NT2/D1 (cell line): ENCODE results near the gene SPTLC2.

Source experiments
- DNase-seq: peaks from one replicate; pipeline ENCODE4 v3.0.0-alpha.2; 2011; ENCODE audit warnings: low read depth, low spot score
- H3K27me3 ChIP-seq: 2 replicates; pipeline ENCODE4 v1.6.0; 2011; ENCODE audit warnings: mild to moderate bottlenecking; ENCODE audit not compliant: insufficient read length, insufficient read depth
- H3K36me3 ChIP-seq: 2 replicates; pipeline ENCODE4 v1.6.1; 2011; ENCODE audit warnings: mild to moderate bottlenecking, low read length, mixed read lengths; ENCODE audit not compliant: insufficient read depth, insufficient read length
- H3K4me1 ChIP-seq: 2 replicates; pipeline ENCODE4 v1.5.1; 2011; ENCODE audit not compliant: insufficient read depth, insufficient read length
- H3K4me3 ChIP-seq: 2 replicates; pipeline ENCODE4 v1.5.1; 2011; ENCODE audit warnings: low read depth; ENCODE audit not compliant: insufficient read length
- H3K9ac ChIP-seq: 2 replicates; pipeline ENCODE4 v1.6.0; 2011; ENCODE audit warnings: low read depth; ENCODE audit not compliant: insufficient read length
- H3K9me3 ChIP-seq: 2 replicates; pipeline ENCODE4 v1.5.1; 2011; ENCODE audit warnings: mild to moderate bottlenecking, low read length; ENCODE audit not compliant: insufficient read depth
- SUZ12 ChIP-seq: IDR thresholded peaks from 2 replicates; pipeline ENCODE4 v1.6.1; 2011; ENCODE audit not compliant: insufficient read length, insufficient read depth; ENCODE audit errors: extremely low read depth
- YY1 ChIP-seq: IDR thresholded peaks from 2 replicates; pipeline ENCODE4 v1.6.1; 2011; ENCODE audit not compliant: insufficient read length, insufficient read depth
- ZNF274 ChIP-seq: IDR thresholded peaks from 2 replicates; pipeline ENCODE4 v1.6.1; 2011; ENCODE audit warnings: mild to moderate bottlenecking, low read depth, low read length

Gene SPTLC2

DNA sequence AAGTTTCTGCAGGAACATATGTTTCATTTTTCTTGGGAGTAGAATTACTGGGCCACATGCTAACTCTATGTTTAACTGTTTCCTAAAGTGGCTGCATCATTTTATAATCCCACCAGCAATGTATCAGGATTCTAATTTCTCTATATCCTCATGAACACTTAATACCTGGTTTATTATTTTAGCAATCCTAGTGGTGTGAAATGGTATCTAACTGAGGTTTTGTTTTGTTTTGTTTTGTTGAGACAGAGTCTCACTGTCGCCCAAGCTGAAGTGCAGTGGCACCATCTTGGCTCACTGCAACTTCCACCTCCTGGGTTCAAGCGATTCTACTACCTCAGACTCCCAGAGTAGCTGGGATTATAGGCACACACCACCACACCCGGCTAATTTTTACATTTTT lies 6.5 kb downstream of the SPTLC2 start:
- TF ChIP-seq YY1 (no peak), SUZ12 (no peak), ZNF274 (no peak)
- Histone ChIP-seq H3K27me3 (no peaks in the 10 kb centered on the region), H3K4me3 (no peak overlapping the region), H3K4me1 (no peaks in the 10 kb centered on the region), H3K9ac (no peak overlapping the region), H3K9me3 (no peaks in the 10 kb centered on the region), H3K36me3 (no peaks in the 10 kb centered on the region)
- no peak for DNase-seq

DNA sequence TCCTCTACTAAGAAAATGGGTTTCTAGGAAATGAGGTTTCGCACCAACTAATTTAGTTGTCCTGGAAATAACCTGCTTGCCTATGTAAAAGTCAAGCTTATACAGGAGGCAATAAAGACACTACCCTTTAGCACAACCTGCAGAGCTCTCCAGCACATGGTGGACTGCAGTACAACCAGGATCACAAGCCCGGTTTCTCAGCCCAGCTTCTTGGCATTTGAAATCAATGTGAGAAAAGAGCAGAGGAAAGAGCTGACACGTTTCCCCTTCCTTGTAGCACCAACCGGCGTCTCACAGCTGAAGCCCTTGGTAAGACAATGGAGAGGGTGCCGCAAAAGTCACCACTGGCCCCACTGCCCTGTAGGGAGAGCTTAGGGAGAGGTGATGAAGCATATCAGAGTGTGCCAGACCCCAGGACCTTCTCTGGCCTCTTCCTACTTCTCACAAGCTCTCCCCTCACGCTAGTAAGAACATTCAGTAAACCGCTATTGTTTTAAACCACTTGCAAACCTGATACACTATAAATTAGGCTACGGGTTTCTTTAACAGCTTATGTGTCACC lies 8.6 kb downstream of the SPTLC2 start:
- Histone ChIP-seq H3K9me3 (no peaks in the 10 kb centered on the region), H3K4me3 (no peak overlapping the region), H3K4me1 (no peaks in the 10 kb centered on the region), H3K36me3 (peaks cover 4% of the 10 kb centered on the region), H3K27me3 (no peaks in the 10 kb centered on the region), H3K9ac (no peak overlapping the region)
- no peak for TF ChIP-seq SUZ12
- no peak for TF ChIP-seq YY1
- no peak for TF ChIP-seq ZNF274
- no peak for DNase-seq

DNA sequence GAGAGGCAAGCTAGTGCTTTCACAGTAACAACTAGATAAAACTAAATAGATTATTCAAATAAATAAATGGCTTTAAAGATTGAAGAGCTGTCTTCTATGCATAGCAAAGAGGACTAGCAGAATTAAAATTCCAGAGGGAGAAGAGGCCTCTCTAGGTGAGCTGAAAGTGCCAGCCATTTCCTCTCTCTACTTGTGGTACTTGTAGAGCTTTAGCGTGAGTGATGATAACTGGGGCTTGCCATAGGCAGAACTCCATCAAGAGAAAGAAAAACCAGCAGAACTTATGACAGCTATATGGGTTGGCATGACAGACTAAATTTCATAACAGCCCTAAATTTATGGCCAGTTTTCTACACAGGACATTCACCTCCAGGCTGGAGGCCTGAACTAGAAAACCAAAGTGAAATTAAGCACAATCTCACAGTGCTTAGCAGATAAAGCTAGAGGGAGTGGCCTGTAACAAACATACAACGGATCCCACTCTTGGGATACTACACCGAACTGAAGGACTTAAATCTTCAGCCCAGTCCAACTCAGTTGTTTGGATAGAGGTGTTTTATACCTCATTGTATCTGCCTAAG lies 11.0 kb downstream of the SPTLC2 start:
- TF ChIP-seq SUZ12, result no peak
- TF ChIP-seq YY1, result no peak
- TF ChIP-seq ZNF274, result no peak
- H3K4me1 ChIP-seq, result no peaks in the 10 kb centered on the region
- H3K4me3 ChIP-seq, result no peak overlapping the region
- H3K36me3 ChIP-seq, result peaks cover 4% of the 10 kb centered on the region
- no peak overlapping the region for H3K9ac ChIP-seq
- no peak for DNase-seq
- H3K9me3 ChIP-seq, result peaks cover 8% of the 10 kb centered on the region; the same call in 1 of the 2 replicates
- H3K27me3 ChIP-seq, result no peaks in the 10 kb centered on the region

DNA sequence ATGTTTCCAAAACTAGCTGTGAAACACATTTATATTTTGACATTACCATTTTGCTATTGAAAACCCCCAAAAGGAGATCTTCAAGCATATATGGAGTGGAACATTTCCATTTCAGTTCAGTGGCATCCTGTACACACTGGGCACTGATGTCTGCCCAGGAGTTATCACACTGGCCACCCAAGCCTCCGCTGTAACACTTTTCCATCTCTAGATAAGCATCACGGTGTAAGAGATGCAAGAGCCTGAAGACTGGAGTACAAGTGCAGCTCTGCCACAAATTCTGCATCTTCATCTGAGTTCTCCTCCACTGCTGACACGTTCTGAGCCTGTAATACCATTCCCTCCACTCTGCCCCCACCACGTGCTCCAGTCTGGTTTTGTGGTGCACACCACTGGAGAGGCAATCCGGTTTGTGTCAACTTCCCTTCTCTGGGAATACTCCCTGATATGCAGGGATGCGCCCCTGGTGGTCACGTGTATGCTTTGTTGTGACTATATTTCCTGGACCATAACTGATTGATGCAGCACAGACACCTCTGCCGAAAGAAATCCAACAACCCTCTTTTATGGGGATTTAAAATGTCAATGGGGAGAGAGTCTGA lies 12.7 kb downstream of the SPTLC2 start:
- TF ChIP-seq YY1, result no peak
- TF ChIP-seq SUZ12, result no peak
- TF ChIP-seq ZNF274, result no peak
- Histone ChIP-seq H3K9ac (no peak overlapping the region), H3K36me3 (peaks cover 4% of the 10 kb centered on the region), H3K4me1 (no peaks in the 10 kb centered on the region), H3K9me3 (peaks cover 8% of the 10 kb centered on the region; the same call in 1 of the 2 replicates), H3K27me3 (no peaks in the 10 kb centered on the region), H3K4me3 (no peak overlapping the region)
- DNase-seq, result no peak

DNA sequence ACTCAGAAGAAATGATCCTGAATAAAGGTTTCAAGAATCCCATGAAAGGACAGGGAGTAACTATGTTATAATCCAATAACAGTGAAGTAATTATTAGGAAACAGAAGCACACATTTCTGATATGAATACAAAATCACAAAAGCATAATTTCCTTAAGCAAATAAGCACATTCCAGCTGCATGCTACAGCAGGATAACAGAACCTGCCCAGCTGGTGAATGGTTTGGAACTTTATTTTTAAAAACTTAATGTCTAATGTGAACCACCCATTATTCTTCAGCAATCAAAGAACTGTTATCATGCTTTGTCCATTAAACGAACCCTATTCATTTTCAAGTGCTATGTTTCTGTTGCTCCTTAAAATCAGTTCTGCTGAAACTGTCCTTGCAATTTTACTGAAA lies 13.4 kb downstream of the SPTLC2 start:
- DNase-seq, result no peak
- H3K9me3 ChIP-seq, result peaks cover 8% of the 10 kb centered on the region; the same call in 1 of the 2 replicates
- peaks cover 4% of the 10 kb centered on the region for H3K36me3 ChIP-seq
- H3K27me3 ChIP-seq, result no peaks in the 10 kb centered on the region
- H3K4me3 ChIP-seq, result no peak overlapping the region
- TF ChIP-seq ZNF274 (no peak), YY1 (no peak), SUZ12 (no peak)
- H3K9ac ChIP-seq, result no peak overlapping the region
- no peaks in the 10 kb centered on the region for H3K4me1 ChIP-seq

DNA sequence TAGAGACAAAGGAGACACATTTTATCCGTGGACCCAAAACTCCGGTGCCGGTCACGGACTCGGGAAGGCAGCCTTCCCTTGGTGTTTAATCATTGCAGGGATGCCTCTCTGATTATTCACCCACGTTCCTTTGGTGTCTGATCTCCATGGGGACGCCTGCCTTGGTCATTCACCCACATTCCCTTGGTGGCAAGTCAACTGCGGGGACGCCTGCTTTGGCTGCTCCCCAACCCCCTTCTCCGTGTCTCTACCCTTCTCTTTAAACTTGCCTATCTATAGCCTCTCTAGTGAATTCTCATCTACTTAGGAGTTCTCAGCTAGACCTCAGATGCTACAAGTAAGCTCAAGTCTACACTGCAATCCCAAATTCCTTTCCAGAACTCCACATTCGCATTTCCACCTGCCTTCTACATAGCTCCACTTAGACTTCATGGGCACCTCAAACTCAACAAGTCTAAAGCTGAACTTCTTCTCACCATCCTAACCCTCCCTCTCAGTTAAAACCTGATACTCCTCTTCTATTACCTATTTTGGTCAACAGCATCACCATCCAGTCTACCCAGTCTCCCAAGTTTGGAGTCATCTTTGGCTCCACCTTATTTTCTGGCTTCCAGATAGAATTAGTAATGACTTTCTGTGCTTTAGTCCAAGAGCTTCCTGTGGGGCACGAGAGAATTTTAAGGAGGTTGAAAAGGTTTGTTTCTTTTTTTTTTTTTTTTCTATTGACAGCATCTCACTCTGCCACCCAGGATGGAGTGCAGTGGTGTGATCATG lies 14.4 kb downstream of the SPTLC2 start:
- DNase-seq, result no peak
- TF ChIP-seq SUZ12 (no peak), YY1 (no peak), ZNF274 (no peak)
- Histone ChIP-seq H3K9me3 (peaks cover 8% of the 10 kb centered on the region; the same call in 1 of the 2 replicates), H3K4me3 (no peak overlapping the region), H3K27me3 (no peaks in the 10 kb centered on the region), H3K9ac (no peak overlapping the region), H3K4me1 (no peaks in the 10 kb centered on the region), H3K36me3 (peaks cover 6% of the 10 kb centered on the region)

DNA sequence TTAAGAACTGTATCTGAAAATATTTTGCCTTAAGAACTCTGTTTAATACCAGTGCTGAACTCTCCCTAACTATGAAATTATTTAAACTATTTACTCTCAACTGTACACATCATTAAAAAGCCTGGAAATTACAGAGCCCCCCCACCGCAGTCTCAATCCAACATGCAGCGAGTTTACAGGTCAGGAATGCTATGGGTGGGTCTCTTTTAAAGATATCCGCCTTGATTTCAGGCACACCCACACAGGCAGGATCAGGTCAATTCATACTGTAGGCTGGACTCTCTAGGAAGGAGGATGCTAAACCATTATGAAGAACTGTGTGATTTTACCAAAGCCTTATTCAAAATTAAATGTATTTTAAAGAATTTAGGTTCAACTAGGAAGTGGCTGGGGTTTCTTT lies 16.5 kb downstream of the SPTLC2 start:
- H3K9me3 ChIP-seq, result peaks cover 8% of the 10 kb centered on the region; the same call in 1 of the 2 replicates
- no peak for DNase-seq
- no peak overlapping the region for H3K4me3 ChIP-seq
- no peak overlapping the region for H3K9ac ChIP-seq
- H3K27me3 ChIP-seq, result no peaks in the 10 kb centered on the region
- peaks cover 23% of the 10 kb centered on the region for H3K36me3 ChIP-seq
- TF ChIP-seq YY1 (no peak), ZNF274 (no peak), SUZ12 (no peak)
- H3K4me1 ChIP-seq, result no peaks in the 10 kb centered on the region
